Activated CD4-positive, alpha-beta T cell treated with anti-CD3 and anti-CD28 coated beads for 36 hours (primary cell): ENCODE measurements around the gene NOP56. TPM values are rescaled to one million over a fixed set of nuclear protein-coding genes. Genes with fewer than 3 reads are reported as not detected.
"Not testable (repeated sequence)": the region's sequence is repeated elsewhere in the genome, so short reads cannot be mapped to it uniquely, and the experiment has no call there.

Experiments
- ATAC-seq: fragments of 200-7000 bp; cut with Tn5 transposase; one replicate; pipeline ENCODE4 v1.10.0; 2021; ENCODE audit warnings: mild to moderate bottlenecking, moderate library complexity
- CTCF ChIA-PET: fragments of 350-600 bp; sonication (Branson Sonifier 250); formaldehyde crosslinking; loops from one replicate; lab custom pipeline; 2021; ENCODE audit warnings: antibody characterized with exemption; lab: Charles Lee
- POLR2A ChIA-PET: fragments of 350-600 bp; sonication (Branson Sonifier 250); formaldehyde crosslinking; loops from one replicate; lab custom pipeline; 2021; ENCODE audit warnings: antibody characterized with exemption, inconsistent platforms; lab: Charles Lee
- DNase-seq: peaks from one replicate; pipeline ENCODE4 v3.0.0-alpha.2; 2020
- H3K27ac Mint-ChIP-seq: one replicate; pipeline ENCODE4 v1.8.0; 2021; ENCODE audit warnings: mixed read lengths
- H3K27me3 Mint-ChIP-seq: one replicate; pipeline ENCODE4 v1.8.0; 2021; ENCODE audit warnings: mixed read lengths
- H3K36me3 Mint-ChIP-seq: one replicate; pipeline ENCODE4 v1.8.0; 2021; ENCODE audit warnings: low read depth, mixed read lengths
- H3K4me1 Mint-ChIP-seq: one replicate; pipeline ENCODE4 v1.8.0; 2021; ENCODE audit warnings: mixed read lengths
- H3K4me3 Mint-ChIP-seq: one replicate; pipeline ENCODE4 v1.8.0; 2021; ENCODE audit warnings: mild to moderate bottlenecking, moderate library complexity, mixed read lengths
- H3K9me3 Mint-ChIP-seq: one replicate; pipeline ENCODE4 v1.8.0; 2021; ENCODE audit warnings: low read depth, mixed read lengths
- intact Hi-C, 2 experiments: fragments of 100-400 bp; cut with DNase I in 1 of 2; cut with micrococcal nuclease in 1 of 2; formaldehyde crosslinking; loops; one replicate each; pipeline versions ENCODE4 v1.14.2 to v1.15.1; 2022 to 2024; cut with DNase I, micrococcal nuclease
- total RNA-seq, 2 experiments: library from RNA; stranded (reverse); gene quantifications; one replicate each; pipeline ENCODE4 v1.2.3, GENCODE V29; 2021

Gene NOP56
- total RNA-seq, 2 experiments from 2014 or later = 504 to 532 TPM

DNA sequence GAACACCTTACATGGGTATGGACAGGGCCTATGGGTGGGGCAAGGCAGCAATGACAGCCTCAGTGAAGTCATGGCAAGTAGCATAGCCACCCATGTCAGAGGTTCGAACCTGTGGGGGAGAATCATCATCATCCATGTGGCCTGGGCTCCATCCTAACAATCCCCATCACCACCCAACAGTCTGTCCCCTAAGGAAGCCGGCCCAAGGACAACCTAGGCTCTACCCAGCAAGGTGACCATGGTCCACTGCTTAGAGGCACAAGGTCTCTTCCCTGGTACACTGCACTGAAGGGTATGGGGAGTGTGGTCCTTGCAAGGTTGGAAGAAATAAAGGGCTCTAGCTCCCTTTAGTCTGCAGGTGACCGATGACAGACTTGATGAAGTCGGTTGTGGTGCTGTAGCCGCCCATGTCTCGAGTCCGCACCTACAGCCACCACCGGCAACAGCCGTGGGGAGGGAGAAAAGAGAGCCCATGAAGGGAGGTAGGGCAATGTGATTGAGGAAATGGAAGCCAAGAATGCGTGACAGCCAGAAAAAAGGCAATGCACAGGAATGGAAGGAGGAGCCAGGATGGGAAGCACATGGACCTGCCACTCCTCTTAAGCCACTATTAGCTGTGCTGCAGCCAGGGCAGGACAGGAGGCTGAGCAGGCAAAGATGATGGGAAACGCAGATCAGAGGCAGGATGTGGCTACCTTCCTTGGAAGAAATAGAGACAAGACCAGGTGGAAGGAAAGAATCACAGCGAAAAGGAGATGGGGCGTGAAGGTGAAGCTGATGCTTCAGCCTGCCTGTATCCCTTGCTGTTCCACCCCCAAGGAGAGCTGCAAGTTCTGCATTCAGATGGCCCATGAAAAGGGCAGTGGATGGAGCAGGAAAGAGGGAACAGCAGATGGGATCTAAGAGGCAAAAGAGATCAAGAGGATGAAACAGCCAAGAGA, 6.3 kb downstream of the NOP56 start:
- Mint-ChIP-seq H3K4me1 (peaks cover 46% of the 10 kb centered on the region), H3K27me3 (no peaks in the 10 kb centered on the region), H3K27ac (peak overlapping the region; percentile 34), H3K36me3 (peaks cover 70% of the 10 kb centered on the region), H3K4me3 (no peak overlapping the region), H3K9me3 (no peaks in the 10 kb centered on the region)
- CTCF ChIA-PET = no interaction called here
- peak; percentile 37 for DNase-seq
- intact Hi-C loops = no loop called here
- ATAC-seq = peak; percentile 37
- POLR2A ChIA-PET = interaction anchor here (0.5 to 0.7 kb wide), 3 partner anchors 60 to 214 kb away, joined by 3 to 11 read pairs (median 4); no protein-coding TSS in a partner anchor

- H3K27ac Mint-ChIP-seq = no peak overlapping the region
- POLR2A ChIA-PET = interaction anchor here (0.6 kb wide), 1 partner anchor 100 kb away, joined by 3 read pairs; no protein-coding TSS in a partner anchor
Observed at GRCh38 chr20:2659547-2659946, 7.1 kb downstream of the NOP56 start.

GRCh38 chr20:2663364-2663886, 11.0 kb downstream of the NOP56 start:
- H3K27ac Mint-ChIP-seq = peak overlapping the region; percentile 97
- peak overlapping the region; percentile 86 for H3K4me3 Mint-ChIP-seq
- DNase-seq = no peak
- no peaks in the 10 kb centered on the region for H3K9me3 Mint-ChIP-seq
- POLR2A ChIA-PET = interaction anchor here (1.2 to 2.7 kb wide), 3 partner anchors 8 to 142 kb away, joined by 3 to 19 read pairs (median 4); partner anchors contain the start of gene NOP56
- ATAC-seq = no peak
- peaks cover 22% of the 10 kb centered on the region for H3K4me1 Mint-ChIP-seq
- H3K27me3 Mint-ChIP-seq = no peaks in the 10 kb centered on the region
- peaks cover 27% of the 10 kb centered on the region for H3K36me3 Mint-ChIP-seq
- CTCF ChIA-PET = interaction anchor here (0.5 to 1.7 kb wide), 4 partner anchors 9 to 1952 kb away, joined by 3 to 6 read pairs (median 3); no protein-coding TSS in a partner anchor
- intact Hi-C loops = loop anchor here in 1 of 2 experiments (5.0 kb wide), 1 partner anchor 456 kb away; no protein-coding TSS in a partner anchor

More at GRCh38 chr20:2659547-2659946, 7.1 kb downstream of the NOP56 start:
- intact Hi-C loops = no loop called here
- Mint-ChIP-seq H3K4me1 (peaks cover 43% of the 10 kb centered on the region), H3K36me3 (peaks cover 65% of the 10 kb centered on the region), H3K27me3 (no peaks in the 10 kb centered on the region), H3K4me3 (no peak overlapping the region), H3K9me3 (no peaks in the 10 kb centered on the region)
- DNase-seq = no peak
- ATAC-seq = no peak
- CTCF ChIA-PET = no interaction called here

DNA sequence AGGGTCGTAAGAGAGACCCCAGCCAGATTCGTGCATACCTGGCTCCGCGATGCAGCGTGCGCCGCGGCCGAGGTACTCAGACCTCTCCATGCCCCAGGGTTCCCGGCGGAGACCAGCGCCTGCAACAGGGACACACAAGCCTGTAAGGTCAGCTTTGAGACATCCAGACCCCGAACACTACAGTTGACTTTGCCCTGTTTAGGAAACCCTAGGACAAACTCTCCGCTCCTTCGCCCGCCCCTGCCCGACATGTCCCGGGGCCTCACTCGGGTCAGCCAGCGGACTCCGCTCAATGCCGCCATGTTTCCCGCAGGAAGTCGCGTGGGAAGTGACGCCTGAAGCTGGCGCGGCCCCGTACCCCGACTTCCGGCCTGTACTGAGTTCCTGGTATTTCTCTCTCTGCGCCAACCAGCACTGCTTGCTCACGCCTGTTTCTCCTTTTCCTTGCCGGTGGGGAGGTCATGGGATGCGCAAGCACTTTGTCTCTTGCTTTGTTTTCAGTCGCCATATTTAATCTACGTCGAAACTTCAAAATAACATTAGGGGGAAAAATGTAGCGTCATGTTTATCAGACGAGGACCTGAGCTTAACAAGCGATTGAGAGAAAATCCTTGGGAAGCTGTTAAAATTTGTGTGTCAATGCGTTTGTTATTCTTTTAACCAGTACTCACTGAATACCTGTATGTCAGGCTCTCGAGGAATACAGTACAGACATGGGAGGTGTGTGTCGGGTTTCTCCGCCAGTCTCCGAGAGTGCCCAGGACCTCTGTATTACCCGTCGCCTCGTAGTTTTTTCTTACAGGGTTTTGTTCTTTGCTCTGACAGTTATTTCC, 11.7 kb downstream of the NOP56 start, which contains the start of gene IDH3B:
IDH3B (minus strand) TSS at position 330 of the 833 bp plus-strand sequence; CDS start at position 302, 28 bp downstream.
- Mint-ChIP-seq H3K9me3 (no peaks in the 10 kb centered on the region), H3K27ac (peak within 1 kb of the TSS; percentile 97), H3K36me3 (peaks cover 20% of the 10 kb centered on the region), H3K4me3 (peak within 1 kb of the TSS; percentile 86), H3K27me3 (no peaks in the 10 kb centered on the region), H3K4me1 (peaks cover 22% of the 10 kb centered on the region)
- CTCF ChIA-PET = interaction anchor here (0.5 to 1.7 kb wide), 5 partner anchors 9 to 386 kb away, joined by 3 to 6 read pairs (median 3); no protein-coding TSS in a partner anchor
- peak; percentile 96 for DNase-seq
- POLR2A ChIA-PET = interaction anchor here (0.6 to 2.7 kb wide), 5 partner anchors 9 to 579 kb away, joined by 3 to 19 read pairs (median 4); partner anchors contain the start of gene NOP56
- intact Hi-C loops = loop anchor here (1.0 to 5.0 kb wide), 6 partner anchors 12 to 457 kb away; partner anchors contain the start of genes NOP56 (in 2 of the 2), PCED1A (in 2 of the 2) and VPS16 (in 2 of the 2)
- peak; percentile 99 for ATAC-seq

GRCh38 chr20:2671977-2672376, 19.5 kb downstream of the NOP56 start:
- intact Hi-C loops = no loop called here
- H3K27me3 Mint-ChIP-seq = no peaks in the 10 kb centered on the region
- ATAC-seq (peak; percentile 53), DNase-seq (no peak)
- POLR2A ChIA-PET = no interaction called here
- no peak overlapping the region for H3K27ac Mint-ChIP-seq
- no peaks in the 10 kb centered on the region for H3K4me1 Mint-ChIP-seq
- CTCF ChIA-PET = interaction anchor here (0.6 to 3.3 kb wide), 7 partner anchors 16 to 569 kb away, joined by 3 to 7 read pairs (median 3); no protein-coding TSS in a partner anchor
- no peaks in the 10 kb centered on the region for H3K9me3 Mint-ChIP-seq
- no peak overlapping the region for H3K4me3 Mint-ChIP-seq
- H3K36me3 Mint-ChIP-seq = no peaks in the 10 kb centered on the region

- intact Hi-C loops = no loop called here
- no peak for DNase-seq
- POLR2A ChIA-PET = no interaction called here
- CTCF ChIA-PET = interaction anchor here (0.6 to 3.3 kb wide), 7 partner anchors 8 to 265 kb away, joined by 3 to 7 read pairs (median 3); no protein-coding TSS in a partner anchor
- Mint-ChIP-seq H3K4me3 (no peak overlapping the region), H3K9me3 (no peaks in the 10 kb centered on the region), H3K27ac (no peak overlapping the region), H3K36me3 (no peaks in the 10 kb centered on the region), H3K4me1 (no peaks in the 10 kb centered on the region), H3K27me3 (no peaks in the 10 kb centered on the region)
- ATAC-seq = no peak
Observed at GRCh38 chr20:2672446-2672845, 20.0 kb downstream of the NOP56 start.

DNA sequence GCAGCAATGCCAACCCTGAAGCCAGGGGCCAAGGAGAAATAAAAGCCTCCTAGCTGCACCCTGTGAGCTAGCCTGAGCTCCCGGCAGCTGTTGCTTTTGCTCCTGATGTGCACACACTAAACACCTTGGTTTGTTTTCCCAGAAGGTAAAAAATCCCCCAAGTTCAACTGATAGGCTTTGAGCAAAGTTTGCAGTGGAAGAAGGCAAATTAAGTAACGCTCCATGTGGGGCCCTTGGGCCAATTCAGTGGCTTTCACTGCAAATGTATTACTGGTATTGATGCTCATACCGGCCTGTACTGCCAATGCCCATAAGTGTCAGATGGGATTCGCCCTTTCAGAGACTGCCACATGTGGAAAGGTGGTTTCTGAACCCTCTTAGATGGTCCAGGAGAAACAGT, 21.0 kb downstream of the NOP56 start:
- ATAC-seq = no peak
- intact Hi-C loops = no loop called here
- no peaks in the 10 kb centered on the region for H3K9me3 Mint-ChIP-seq
- CTCF ChIA-PET = interaction anchor here (0.9 to 3.3 kb wide), 5 partner anchors 9 to 419 kb away, joined by 3 to 7 read pairs (median 4); no protein-coding TSS in a partner anchor
- POLR2A ChIA-PET = interaction anchor here (0.6 kb wide), 1 partner anchor 209 kb away, joined by 3 read pairs; no protein-coding TSS in a partner anchor
- H3K27ac Mint-ChIP-seq = no peak overlapping the region
- no peaks in the 10 kb centered on the region for H3K36me3 Mint-ChIP-seq
- H3K4me3 Mint-ChIP-seq = no peak overlapping the region
- no peaks in the 10 kb centered on the region for H3K27me3 Mint-ChIP-seq
- no peak for DNase-seq
- H3K4me1 Mint-ChIP-seq = no peaks in the 10 kb centered on the region

DNA sequence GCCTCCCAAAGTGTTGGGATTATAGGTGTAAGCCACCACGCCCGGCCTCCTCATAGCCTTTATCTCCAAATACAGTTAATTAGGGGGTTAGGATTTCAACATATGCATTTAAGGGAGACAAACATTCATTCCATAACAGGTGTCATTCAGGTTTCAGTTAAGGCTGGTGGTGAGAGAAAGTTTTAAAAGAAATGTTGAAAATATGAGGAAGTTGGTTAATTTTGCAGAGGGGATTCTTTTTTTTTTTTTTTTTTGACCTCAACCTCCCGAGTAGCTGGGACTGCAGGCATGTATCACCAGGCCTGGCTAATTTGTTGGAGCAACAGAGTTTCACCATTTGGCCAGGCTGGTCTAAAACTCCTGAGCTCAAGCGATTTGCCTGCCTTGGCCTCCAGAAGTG, 27.6 kb downstream of the NOP56 start:
- Mint-ChIP-seq H3K9me3 (no peaks in the 10 kb centered on the region), H3K36me3 (no peaks in the 10 kb centered on the region), H3K4me1 (no peaks in the 10 kb centered on the region), H3K4me3 (no peak overlapping the region), H3K27me3 (peaks cover 15% of the 10 kb centered on the region), H3K27ac (no peak overlapping the region)
- CTCF ChIA-PET = interaction anchor here (1.3 kb wide), 1 partner anchor 9 kb away, joined by 4 read pairs; no protein-coding TSS in a partner anchor
- intact Hi-C loops = no loop called here
- POLR2A ChIA-PET = no interaction called here
- DNase-seq = no peak
- no peak for ATAC-seq

- DNase-seq, POLR2A ChIA-PET, intact Hi-C loops, H3K36me3 Mint-ChIP-seq, H3K4me1 Mint-ChIP-seq, ATAC-seq, CTCF ChIA-PET, H3K4me3 Mint-ChIP-seq, H3K9me3 Mint-ChIP-seq, H3K27ac Mint-ChIP-seq: not testable (repeated sequence)
- H3K27me3 Mint-ChIP-seq = peaks cover 15% of the 10 kb centered on the region
Observed at GRCh38 chr20:2682040-2682439, 29.6 kb downstream of the NOP56 start.

GRCh38 chr20:2684817-2685216, 32.4 kb downstream of the NOP56 start:
- POLR2A ChIA-PET, H3K9me3 Mint-ChIP-seq, H3K36me3 Mint-ChIP-seq, ATAC-seq, H3K4me3 Mint-ChIP-seq, H3K27ac Mint-ChIP-seq, H3K4me1 Mint-ChIP-seq, DNase-seq: not testable (repeated sequence)
- peaks cover 15% of the 10 kb centered on the region for H3K27me3 Mint-ChIP-seq
- intact Hi-C loops = loop anchor here in 1 of 2 experiments (5.0 kb wide), 1 partner anchor 392 kb away; no protein-coding TSS in a partner anchor
- CTCF ChIA-PET = interaction anchor here (1.0 to 5.8 kb wide), 2 partner anchors 69 to 316 kb away, joined by 3 to 45 read pairs; no protein-coding TSS in a partner anchor
